SK-N-SH treated with all-trans-retinoic acid at 6 μM for 48 hours (cell line): Measurements from ENCODE around the gene C19orf67.

ENCODE experiments used
- GLIS3 ChIP-seq: fragments of 250-450 bp; sonication (Bioruptor Pico); IDR thresholded peaks from 2 replicates; pipeline ENCODE4 v1.5.0; 2020; ENCODE audit warnings: mild to moderate bottlenecking, moderate library complexity
- ISL1 ChIP-seq: fragments of 250-450 bp; sonication (Bioruptor Pico); IDR thresholded peaks from 2 replicates; pipeline ENCODE4 v2.1.2; 2022; ENCODE audit warnings: mild to moderate bottlenecking, moderate library complexity
- PATZ1 ChIP-seq: fragments of 250-450 bp; sonication (Bioruptor Pico); IDR thresholded peaks from 2 replicates; pipeline ENCODE4 v1.8.0; 2020; ENCODE audit warnings: mild to moderate bottlenecking, moderate library complexity, borderline replicate concordance
- TOX ChIP-seq: fragments of 250-450 bp; sonication (Bioruptor Pico); IDR thresholded peaks from 2 replicates; pipeline ENCODE4 v1.8.0; 2021; ENCODE audit warnings: mild to moderate bottlenecking, moderate library complexity, borderline replicate concordance
- ZFP3 ChIP-seq: fragments of 250-450 bp; sonication (Bioruptor Pico); IDR thresholded peaks from 2 replicates; pipeline ENCODE4 v1.5.0; 2020; ENCODE audit warnings: mild to moderate bottlenecking, moderate library complexity
- ZNF70 ChIP-seq: fragments of 450-650 bp; formaldehyde crosslinking; IDR thresholded peaks from 2 replicates; pipeline ENCODE4 v1.5.0; 2020; ENCODE audit warnings: mild to moderate bottlenecking, moderate library complexity

- TF ChIP-seq GLIS3 (CRISPR knock-in tag) (no peak), ISL1 (CRISPR knock-in tag) (no peak), PATZ1 (CRISPR knock-in tag) (no peak), ZFP3 (CRISPR knock-in tag) (no peak), ZNF70 (CRISPR knock-in tag) (no peak), TOX (no peak)
These were observed 35.1 kb downstream of the C19orf67 start for GRCh38 chr19:14050512-14050911.
